Measurements from ENCODE around the gene TRAM2. TPM values are rescaled to one million over a fixed set of nuclear protein-coding genes. Genes with fewer than 3 reads are reported as not detected.

The TRAM2 gene
- total RNA-seq, 1 donor from 2014 or later: 9.9 TPM

DNA sequence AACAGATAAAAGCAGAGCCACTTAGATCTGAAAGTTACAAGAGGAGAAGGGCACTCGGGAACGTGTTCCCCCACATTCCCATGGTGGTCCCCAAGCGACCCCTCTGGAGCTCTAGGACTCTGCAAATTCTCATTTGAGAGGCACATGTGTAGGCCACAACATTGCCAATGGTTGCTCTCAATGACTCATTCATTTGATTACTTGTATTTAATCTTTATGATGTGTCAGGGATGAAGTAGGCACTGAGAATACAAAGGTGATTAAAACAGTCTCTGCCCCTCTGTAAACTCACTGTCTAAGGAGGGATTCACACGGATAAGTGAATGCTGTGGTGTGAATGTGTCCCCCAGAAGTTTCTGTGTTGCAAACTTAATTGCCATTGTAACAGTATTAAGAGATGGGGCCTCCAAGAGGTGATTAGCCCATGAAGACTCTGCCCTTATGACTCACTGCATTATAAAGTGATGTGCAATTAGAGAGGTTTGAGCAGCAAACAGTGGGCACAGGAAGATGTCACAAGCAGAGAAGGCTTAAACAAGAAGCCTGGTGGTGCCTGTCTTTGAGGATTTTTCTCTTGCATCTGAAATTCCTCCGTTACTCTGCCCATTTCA lies 34.0 kb upstream of the TRAM2 start:
- Mint-ChIP-seq H3K4me1 (no peaks in the 10 kb centered on the region), H3K4me3 (no peak overlapping the region), H3K36me3 (ENCODE audit: low read depth) (no peaks in the 10 kb centered on the region), H3K27ac (no peak overlapping the region), H3K27me3 (peaks cover 8% of the 10 kb centered on the region), H3K9me3 (no peaks in the 10 kb centered on the region)
- DNase-seq (no peak), ATAC-seq (ENCODE audit: low read depth) (no peak)
- CTCF ChIA-PET: no interaction called here
- TF ChIP-seq, protein P1, sequence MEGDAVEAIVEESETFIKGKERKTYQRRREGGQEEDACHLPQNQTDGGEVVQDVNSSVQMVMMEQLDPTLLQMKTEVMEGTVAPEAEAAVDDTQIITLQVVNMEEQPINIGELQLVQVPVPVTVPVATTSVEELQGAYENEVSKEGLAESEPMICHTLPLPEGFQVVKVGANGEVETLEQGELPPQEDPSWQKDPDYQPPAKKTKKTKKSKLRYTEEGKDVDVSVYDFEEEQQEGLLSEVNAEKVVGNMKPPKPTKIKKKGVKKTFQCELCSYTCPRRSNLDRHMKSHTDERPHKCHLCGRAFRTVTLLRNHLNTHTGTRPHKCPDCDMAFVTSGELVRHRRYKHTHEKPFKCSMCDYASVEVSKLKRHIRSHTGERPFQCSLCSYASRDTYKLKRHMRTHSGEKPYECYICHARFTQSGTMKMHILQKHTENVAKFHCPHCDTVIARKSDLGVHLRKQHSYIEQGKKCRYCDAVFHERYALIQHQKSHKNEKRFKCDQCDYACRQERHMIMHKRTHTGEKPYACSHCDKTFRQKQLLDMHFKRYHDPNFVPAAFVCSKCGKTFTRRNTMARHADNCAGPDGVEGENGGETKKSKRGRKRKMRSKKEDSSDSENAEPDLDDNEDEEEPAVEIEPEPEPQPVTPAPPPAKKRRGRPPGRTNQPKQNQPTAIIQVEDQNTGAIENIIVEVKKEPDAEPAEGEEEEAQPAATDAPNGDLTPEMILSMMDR (IDR thresholded peaks at IDR 0.05): no peak
- intact Hi-C loops (cut with micrococcal nuclease): no loop called here
- POLR2A ChIA-PET: no interaction called here

DNA sequence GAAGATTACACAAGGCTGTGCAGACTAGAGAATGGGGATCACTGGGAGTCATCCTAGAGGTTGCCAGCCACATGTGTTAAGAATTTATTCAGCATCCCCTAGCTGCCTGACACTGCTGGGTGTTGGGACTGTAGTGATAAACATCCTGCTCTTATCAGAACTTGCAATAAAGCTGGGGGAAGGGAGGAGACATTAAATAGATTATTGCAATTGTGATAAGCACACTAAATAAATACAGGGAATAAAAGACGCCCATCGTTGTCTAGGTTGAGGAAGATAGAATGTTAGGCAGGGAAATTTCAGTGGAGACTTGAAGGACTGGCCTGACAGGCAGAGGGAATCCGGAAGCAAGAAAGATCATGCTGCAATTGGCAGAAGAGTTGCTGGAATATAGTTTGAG lies 33.2 kb upstream of the TRAM2 start:
- ATAC-seq (ENCODE audit: low read depth) (no peak), DNase-seq (no peak)
- Mint-ChIP-seq H3K36me3 (ENCODE audit: low read depth) (no peaks in the 10 kb centered on the region), H3K27me3 (peaks cover 8% of the 10 kb centered on the region), H3K4me3 (no peak overlapping the region), H3K27ac (no peak overlapping the region), H3K4me1 (no peaks in the 10 kb centered on the region), H3K9me3 (no peaks in the 10 kb centered on the region)
- POLR2A ChIA-PET: no interaction called here
- intact Hi-C loops (cut with micrococcal nuclease): no loop called here
- CTCF ChIA-PET: no interaction called here
- TF ChIP-seq, protein P1 (IDR thresholded peaks at IDR 0.05): no peak

DNA sequence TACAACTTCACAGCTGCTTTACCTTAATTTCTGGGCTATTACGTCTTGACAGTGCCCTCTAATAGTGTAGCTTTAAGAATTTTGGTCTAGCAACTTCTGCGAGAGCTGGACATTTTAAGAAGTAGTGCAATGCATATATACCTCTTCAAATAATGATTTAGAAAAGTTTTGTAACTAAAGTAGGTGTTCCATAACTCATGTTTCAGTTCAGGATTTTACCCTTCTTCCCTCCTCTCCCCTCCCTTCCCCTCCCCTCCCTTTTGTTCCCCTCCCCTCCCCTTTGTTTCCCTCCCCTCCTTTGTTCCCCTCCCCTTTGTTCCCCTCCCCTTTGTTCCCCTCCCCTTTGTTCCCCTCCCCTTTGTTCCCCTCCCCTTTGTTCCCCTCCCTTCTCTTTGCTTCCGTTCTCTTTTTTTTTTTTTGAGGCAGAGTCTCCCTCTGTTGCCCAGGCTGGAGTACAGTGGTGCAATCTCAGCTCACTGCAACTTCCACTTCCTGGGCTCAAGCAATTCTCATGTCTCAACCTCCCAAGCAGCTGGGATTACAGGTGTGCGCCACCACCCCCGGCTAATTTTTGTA lies 28.8 kb upstream of the TRAM2 start:
- no peaks in the 10 kb centered on the region for H3K4me1 Mint-ChIP-seq
- ATAC-seq (ENCODE audit: low read depth) (no peak), DNase-seq (no peak)
- no peaks in the 10 kb centered on the region for H3K9me3 Mint-ChIP-seq
- intact Hi-C loops (cut with micrococcal nuclease): no loop called here
- ChIA-PET CTCF (interaction anchor here (1.4 kb wide), 1 partner anchor 57 kb away, joined by 4 read pairs; no protein-coding TSS in a partner anchor), POLR2A (no interaction called here)
- TF ChIP-seq, protein P1 (IDR thresholded peaks at IDR 0.05): no peak
- no peak overlapping the region for H3K4me3 Mint-ChIP-seq
- no peaks in the 10 kb centered on the region for H3K36me3 Mint-ChIP-seq (ENCODE audit: low read depth)
- peaks cover 17% of the 10 kb centered on the region for H3K27me3 Mint-ChIP-seq
- H3K27ac Mint-ChIP-seq: no peak overlapping the region

DNA sequence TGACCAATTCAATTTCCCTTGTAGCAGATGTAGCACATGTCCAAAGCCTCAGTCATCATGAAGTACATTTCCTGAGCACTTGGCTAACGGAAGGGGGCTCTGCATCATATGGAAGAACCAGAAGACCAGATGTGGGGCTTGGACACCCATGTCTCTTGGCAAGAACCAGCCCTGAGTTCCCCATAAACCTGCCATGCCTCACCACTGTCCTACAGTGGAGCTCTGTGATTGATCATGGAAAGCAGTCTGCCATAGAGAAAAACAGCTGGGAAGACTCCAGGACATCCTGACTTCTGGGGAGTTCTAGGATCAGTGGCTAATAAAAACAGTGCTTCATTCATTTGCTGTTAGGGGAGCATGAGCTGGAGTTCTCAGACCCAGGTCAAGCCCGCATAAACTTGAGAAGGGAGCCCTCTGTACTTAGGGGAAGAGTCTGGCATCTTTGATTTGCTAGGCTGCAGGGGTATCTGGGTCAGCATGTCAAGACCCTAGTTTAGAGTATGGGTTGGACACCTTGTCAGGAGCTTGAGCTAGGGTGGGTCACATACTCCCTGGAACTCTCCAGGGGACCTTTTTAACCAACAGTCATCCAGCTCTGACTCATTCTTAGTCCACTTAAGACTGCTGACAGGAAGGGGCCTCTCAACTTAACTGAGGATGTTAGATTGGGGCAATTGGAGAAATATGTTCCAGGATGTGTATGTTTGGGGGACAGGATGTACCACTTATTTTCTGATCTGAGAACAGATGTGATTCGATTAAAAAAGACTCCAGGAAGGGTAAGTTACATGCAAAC lies 26.3 kb upstream of the TRAM2 start:
- ATAC-seq (ENCODE audit: low read depth) (no peak), DNase-seq (no peak)
- intact Hi-C loops (cut with micrococcal nuclease): no loop called here
- TF ChIP-seq, protein P1 (IDR thresholded peaks at IDR 0.05): no peak
- ChIA-PET POLR2A (no interaction called here), CTCF (no interaction called here)
- no peak overlapping the region for H3K27ac Mint-ChIP-seq
- peaks cover 14% of the 10 kb centered on the region for H3K27me3 Mint-ChIP-seq
- peaks cover 2% of the 10 kb centered on the region for H3K4me1 Mint-ChIP-seq
- no peak overlapping the region for H3K4me3 Mint-ChIP-seq
- H3K36me3 Mint-ChIP-seq (ENCODE audit: low read depth): no peaks in the 10 kb centered on the region
- no peaks in the 10 kb centered on the region for H3K9me3 Mint-ChIP-seq

DNA sequence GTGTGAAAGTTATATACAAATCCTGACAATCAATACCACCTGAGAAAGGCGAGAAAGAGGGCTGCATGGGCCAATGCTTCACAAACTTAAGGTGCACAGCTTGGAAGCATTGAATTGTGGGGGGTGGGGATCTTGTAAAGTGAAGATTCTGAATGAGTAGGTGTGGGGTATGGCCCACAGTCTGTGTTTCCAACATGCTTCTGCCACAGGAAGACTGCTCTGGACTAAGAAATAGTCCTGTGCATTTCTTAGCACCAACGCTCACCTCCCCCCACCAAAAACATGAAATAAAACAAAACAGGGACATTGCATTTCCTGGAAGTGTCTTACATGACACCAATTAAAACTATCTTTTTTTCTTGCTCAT lies 21.9 kb upstream of the TRAM2 start:
- Mint-ChIP-seq H3K27me3 (peaks cover 9% of the 10 kb centered on the region), H3K27ac (no peak overlapping the region), H3K4me3 (no peak overlapping the region), H3K4me1 (peaks cover 20% of the 10 kb centered on the region), H3K9me3 (no peaks in the 10 kb centered on the region), H3K36me3 (ENCODE audit: low read depth) (no peaks in the 10 kb centered on the region)
- DNase-seq (no peak), ATAC-seq (ENCODE audit: low read depth) (no peak)
- ChIA-PET POLR2A (no interaction called here), CTCF (interaction anchor here (1.4 to 2.2 kb wide), 2 partner anchors 181 to 183 kb away, joined by 6 to 11 read pairs; no protein-coding TSS in a partner anchor)
- intact Hi-C loops (cut with micrococcal nuclease): loop anchor here (1.0 to 5.0 kb wide), 2 partner anchors 63 to 183 kb away; no protein-coding TSS in a partner anchor
- TF ChIP-seq, protein P1 (IDR thresholded peaks at IDR 0.05): no peak
